ENCODE data around the gene LIMCH1. TPM values are rescaled to one million over a fixed set of nuclear protein-coding genes. Genes with fewer than 3 reads are reported as not detected.

The LIMCH1 gene
- total RNA-seq, 2 experiments from 2014 or later = not detected

- no peak overlapping the region for H3K4me3 ChIP-seq (ENCODE audit: low read depth, low read length, poor library complexity, severe bottlenecking)
- no peaks in the 10 kb centered on the region for H3K79me2 ChIP-seq (ENCODE audit: insufficient read depth, low read depth, low read length)
- CTCF ChIA-PET (ENCODE audit: unreplicated experiment) = no interaction called here
- no peak overlapping the region for H3K4me2 ChIP-seq (ENCODE audit: low read length)
- H2AFZ ChIP-seq (ENCODE audit: low read length) = no peak overlapping the region
- TF ChIP-seq EZH2phosphoT487 (IDR thresholded peaks at IDR 0.05; ENCODE audit: borderline replicate concordance, low read depth, low read length) (no peak), CTCF (conservative IDR thresholded peaks at IDR 0.05; ENCODE audit: low read length) (peak; percentile 31; the same call in 1 of the 2 replicates)
- H3K9me3 ChIP-seq (ENCODE audit: low read length) = no peaks in the 10 kb centered on the region
- no peaks in the 10 kb centered on the region for H4K20me1 ChIP-seq (ENCODE audit: insufficient read depth, low read length)
- H3K27ac ChIP-seq (ENCODE audit: low read depth, low read length, poor library complexity, severe bottlenecking) = no peak overlapping the region
- intact Hi-C loops (cut with micrococcal nuclease; ENCODE audit: unreplicated experiment) = no loop called here
- no peaks in the 10 kb centered on the region for H3K36me3 ChIP-seq (ENCODE audit: insufficient read depth, low read length)
- POLR2A ChIA-PET = interaction anchor here (0.6 kb wide), 1 partner anchor 86 kb away, joined by 3 read pairs; no protein-coding TSS in a partner anchor
- BruUV-seq (replicated peaks) = no TSS peak
- DNase-seq (ENCODE audit: low spot score) = no peak
- H3K9me2 ChIP-seq (ENCODE audit: insufficient read depth, low read length) = no peaks in the 10 kb centered on the region
- no peaks in the 10 kb centered on the region for H3K4me1 ChIP-seq (ENCODE audit: insufficient read depth, low read length, poor library complexity, severe bottlenecking)
These were observed 106.4 kb downstream of the LIMCH1 start for GRCh38 chr4:41644288-41644914.

- Histone ChIP-seq H3K79me2 (ENCODE audit: insufficient read depth, low read depth, low read length) (no peaks in the 10 kb centered on the region), H3K4me2 (ENCODE audit: low read length) (no peak overlapping the region), H3K9me3 (ENCODE audit: low read length) (no peaks in the 10 kb centered on the region), H3K36me3 (ENCODE audit: insufficient read depth, low read length) (no peaks in the 10 kb centered on the region), H4K20me1 (ENCODE audit: insufficient read depth, low read length) (no peaks in the 10 kb centered on the region), H3K4me1 (ENCODE audit: insufficient read depth, low read length, poor library complexity, severe bottlenecking) (no peaks in the 10 kb centered on the region), H3K9me2 (ENCODE audit: insufficient read depth, low read length) (no peaks in the 10 kb centered on the region), H3K4me3 (ENCODE audit: low read depth, low read length, poor library complexity, severe bottlenecking) (no peak overlapping the region), H2AFZ (ENCODE audit: low read length) (no peak overlapping the region), H3K27ac (ENCODE audit: low read depth, low read length, poor library complexity, severe bottlenecking) (no peak overlapping the region)
- ChIA-PET POLR2A (no interaction called here), CTCF (ENCODE audit: unreplicated experiment) (no interaction called here)
- DNase-seq (ENCODE audit: low spot score) = no peak
- intact Hi-C loops (cut with micrococcal nuclease; ENCODE audit: unreplicated experiment) = no loop called here
- BruUV-seq (replicated peaks) = no TSS peak
- TF ChIP-seq CTCF (conservative IDR thresholded peaks at IDR 0.05; ENCODE audit: low read length) (no peak), EZH2phosphoT487 (IDR thresholded peaks at IDR 0.05; ENCODE audit: borderline replicate concordance, low read depth, low read length) (no peak)
These were observed 106.9 kb downstream of the LIMCH1 start for GRCh38 chr4:41644915-41645295.

GRCh38 chr4:41645728-41646390, 107.9 kb downstream of the LIMCH1 start:
- ChIA-PET CTCF (ENCODE audit: unreplicated experiment) (no interaction called here), POLR2A (no interaction called here)
- BruUV-seq (replicated peaks) = no TSS peak
- H3K27ac ChIP-seq (ENCODE audit: low read depth, low read length, poor library complexity, severe bottlenecking) = no peak overlapping the region
- no peaks in the 10 kb centered on the region for H3K4me1 ChIP-seq (ENCODE audit: insufficient read depth, low read length, poor library complexity, severe bottlenecking)
- no peak for TF ChIP-seq CTCF (conservative IDR thresholded peaks at IDR 0.05; ENCODE audit: low read length)
- no peak for TF ChIP-seq EZH2phosphoT487 (IDR thresholded peaks at IDR 0.05; ENCODE audit: borderline replicate concordance, low read depth, low read length)
- H3K4me3 ChIP-seq (ENCODE audit: low read depth, low read length, poor library complexity, severe bottlenecking) = no peak overlapping the region
- H2AFZ ChIP-seq (ENCODE audit: low read length) = no peak overlapping the region
- H3K4me2 ChIP-seq (ENCODE audit: low read length) = no peak overlapping the region
- intact Hi-C loops (cut with micrococcal nuclease; ENCODE audit: unreplicated experiment) = no loop called here
- no peaks in the 10 kb centered on the region for H4K20me1 ChIP-seq (ENCODE audit: insufficient read depth, low read length)
- no peaks in the 10 kb centered on the region for H3K9me2 ChIP-seq (ENCODE audit: insufficient read depth, low read length)
- no peaks in the 10 kb centered on the region for H3K9me3 ChIP-seq (ENCODE audit: low read length)
- H3K36me3 ChIP-seq (ENCODE audit: insufficient read depth, low read length) = no peaks in the 10 kb centered on the region
- DNase-seq (ENCODE audit: low spot score) = no peak
- no peaks in the 10 kb centered on the region for H3K79me2 ChIP-seq (ENCODE audit: insufficient read depth, low read depth, low read length)
